Tibial nerve (tissue), 4 donors: ENCODE results near the gene EPB41L4B.

ENCODE experiments used
- CTCF ChIP-seq, 5 experiments: fragments of 200-600 bp in 3 of 5; fragments of 450-650 bp in 2 of 5; sonication (generic) in 3 of 5; IDR thresholded peaks; one replicate each; pipeline ENCODE4 v1.5.1; 2016 to 2019; ENCODE audit warnings: antibody characterized with exemption in 5 of 5, mild to moderate bottlenecking in 3 of 5, moderate library complexity in 2 of 5
- EP300 ChIP-seq, 2 donors: sonication (generic); formaldehyde crosslinking; IDR thresholded peaks; one replicate each; pipeline ENCODE4 v1.6.1; 2017; ENCODE audit warnings: antibody characterized with exemption in 2 of 2, mild to moderate bottlenecking in 1 of 2
- POLR2A ChIP-seq, 2 donors: fragments of 450-650 bp; IDR thresholded peaks; one replicate each; pipeline ENCODE4 v1.6.1; 2017; ENCODE audit warnings: antibody characterized with exemption in 2 of 2, mild to moderate bottlenecking in 2 of 2, moderate library complexity in 2 of 2

- TF ChIP-seq CTCF (IDR thresholded peaks at IDR 0.05), result no peak
- no peak for TF ChIP-seq POLR2A (IDR thresholded peaks at IDR 0.05)
- no peak for TF ChIP-seq EP300 (IDR thresholded peaks at IDR 0.05)
Observed at GRCh38 chr9:109168170-109168569, 152.7 kb downstream of the EPB41L4B start.
